ENCODE data around the gene PRSS53.

The PRSS53 gene

DNA sequence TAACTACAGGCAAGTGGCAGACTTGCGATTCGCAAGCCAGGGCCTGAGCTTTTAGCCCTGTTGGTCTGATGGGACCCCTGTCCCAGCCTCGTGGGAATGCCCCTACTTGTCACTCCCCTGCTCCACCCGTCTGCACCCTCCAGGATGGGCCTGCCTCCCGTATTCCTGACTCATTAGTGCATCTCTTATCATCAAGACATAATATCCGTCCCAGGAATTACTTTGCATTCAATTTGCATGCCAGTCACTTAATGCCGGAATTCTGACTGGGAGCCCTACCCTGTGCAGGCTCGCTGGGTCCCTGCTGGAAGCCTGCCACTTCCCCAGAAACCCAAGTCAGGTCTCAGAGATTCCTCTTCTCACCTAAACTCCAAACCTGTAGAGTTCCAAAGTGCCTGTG is 3.3 kb downstream of the PRSS53 start:
- TF ChIP-seq, protein P1, sequence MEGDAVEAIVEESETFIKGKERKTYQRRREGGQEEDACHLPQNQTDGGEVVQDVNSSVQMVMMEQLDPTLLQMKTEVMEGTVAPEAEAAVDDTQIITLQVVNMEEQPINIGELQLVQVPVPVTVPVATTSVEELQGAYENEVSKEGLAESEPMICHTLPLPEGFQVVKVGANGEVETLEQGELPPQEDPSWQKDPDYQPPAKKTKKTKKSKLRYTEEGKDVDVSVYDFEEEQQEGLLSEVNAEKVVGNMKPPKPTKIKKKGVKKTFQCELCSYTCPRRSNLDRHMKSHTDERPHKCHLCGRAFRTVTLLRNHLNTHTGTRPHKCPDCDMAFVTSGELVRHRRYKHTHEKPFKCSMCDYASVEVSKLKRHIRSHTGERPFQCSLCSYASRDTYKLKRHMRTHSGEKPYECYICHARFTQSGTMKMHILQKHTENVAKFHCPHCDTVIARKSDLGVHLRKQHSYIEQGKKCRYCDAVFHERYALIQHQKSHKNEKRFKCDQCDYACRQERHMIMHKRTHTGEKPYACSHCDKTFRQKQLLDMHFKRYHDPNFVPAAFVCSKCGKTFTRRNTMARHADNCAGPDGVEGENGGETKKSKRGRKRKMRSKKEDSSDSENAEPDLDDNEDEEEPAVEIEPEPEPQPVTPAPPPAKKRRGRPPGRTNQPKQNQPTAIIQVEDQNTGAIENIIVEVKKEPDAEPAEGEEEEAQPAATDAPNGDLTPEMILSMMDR (IDR thresholded peaks at IDR 0.05; ENCODE audit: insufficient read depth, low read length, missing control alignments), result no peak
- no peak overlapping the region for H3K4me3 ChIP-seq (ENCODE audit: low read depth, low read length)
- ChIA-PET POLR2A (interaction anchor here (0.7 to 3.1 kb wide), 3 partner anchors 10 to 32 kb away, joined by 3 to 17 read pairs (median 4); partner anchors contain the start of genes KAT8, ZNF646 and ZNF668), CTCF (interaction anchor here (1.2 to 2.7 kb wide), 3 partner anchors 10 to 101 kb away, joined by 3 to 8 read pairs (median 7); partner anchors contain the start of genes HSD3B7 and VKORC1)
- no peak for DNase-seq (ENCODE audit: low read depth, low spot score)

DNA sequence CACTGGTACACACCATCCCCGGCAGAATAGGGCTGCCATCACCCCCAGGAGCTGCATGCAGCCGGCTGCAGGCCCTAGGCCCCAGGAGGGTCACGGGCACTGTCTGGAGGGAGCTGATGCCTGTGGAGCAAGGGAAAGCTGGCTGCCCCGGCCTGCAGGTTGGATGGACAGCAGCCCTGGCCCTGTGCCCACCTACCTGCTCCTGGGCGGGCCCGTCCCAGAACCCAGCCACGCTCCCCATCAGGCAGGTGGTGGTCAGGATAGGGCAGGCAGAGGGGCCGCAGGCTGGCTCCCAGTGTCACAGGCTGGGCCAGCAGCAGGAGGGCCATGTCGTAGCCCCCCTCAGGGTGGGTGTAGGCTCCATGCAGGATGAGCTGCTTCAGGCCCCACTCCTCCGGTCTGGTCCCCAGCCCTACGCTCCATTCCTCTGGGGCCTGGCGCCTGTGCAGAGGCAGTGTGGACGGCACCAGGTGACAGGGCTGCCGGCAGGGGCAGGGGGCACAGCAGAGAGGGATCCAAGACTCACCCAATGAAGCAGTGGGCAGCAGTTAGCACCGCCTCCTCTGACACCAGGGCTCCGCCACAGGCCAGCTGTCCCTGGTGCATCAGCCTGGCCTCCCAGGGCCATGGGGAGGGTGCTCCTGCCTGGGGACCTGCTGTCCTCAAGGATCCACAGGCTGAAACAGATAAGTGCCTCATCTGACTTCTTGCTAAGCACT is 4.0 kb downstream of the PRSS53 start:
- DNase-seq (ENCODE audit: low read depth, low spot score), result no peak
- ChIA-PET POLR2A (interaction anchor here (0.6 to 3.1 kb wide), 3 partner anchors 11 to 839 kb away, joined by 3 to 17 read pairs (median 4); partner anchors contain the start of genes KAT8, ZNF646 and ZNF668), CTCF (interaction anchor here (1.2 to 2.7 kb wide), 5 partner anchors 10 to 131 kb away, joined by 3 to 8 read pairs (median 6); partner anchors contain the start of genes HSD3B7 and VKORC1)
- H3K4me3 ChIP-seq (ENCODE audit: low read depth, low read length), result no peak overlapping the region
- TF ChIP-seq, protein P1 (IDR thresholded peaks at IDR 0.05; ENCODE audit: insufficient read depth, low read length, missing control alignments), result no peak

DNA sequence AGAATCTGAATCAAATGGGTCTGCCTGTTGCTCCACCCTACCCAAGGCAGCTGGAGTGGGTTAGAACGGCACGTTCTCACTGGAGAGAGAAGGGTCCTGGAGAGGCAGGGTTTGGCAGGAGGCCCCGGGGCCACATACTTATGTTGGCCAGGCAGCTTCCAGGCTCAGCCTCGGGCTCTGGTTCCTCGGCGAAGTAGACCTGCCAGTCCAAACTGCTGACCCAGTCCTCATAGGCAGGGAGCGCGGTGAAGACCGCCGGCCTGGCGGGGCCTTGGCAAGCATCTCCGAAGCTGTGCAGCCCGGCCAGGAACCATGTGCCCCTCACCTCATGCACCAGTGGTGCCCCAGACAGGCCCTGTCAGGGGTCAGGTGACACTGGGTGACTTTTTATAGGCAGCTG is 4.8 kb downstream of the PRSS53 start:
- DNase-seq (ENCODE audit: low read depth, low spot score), result no peak
- ChIA-PET POLR2A (interaction anchor here (0.6 to 3.1 kb wide), 2 partner anchors 10 to 839 kb away, joined by 3 to 17 read pairs; partner anchors contain the start of genes ZNF646 and ZNF668), CTCF (interaction anchor here (1.2 to 2.7 kb wide), 4 partner anchors 11 to 130 kb away, joined by 5 to 8 read pairs (median 6); partner anchors contain the start of genes HSD3B7 and VKORC1)
- H3K4me3 ChIP-seq (ENCODE audit: low read depth, low read length), result no peak overlapping the region
- TF ChIP-seq, protein P1 (IDR thresholded peaks at IDR 0.05; ENCODE audit: insufficient read depth, low read length, missing control alignments), result no peak

DNA sequence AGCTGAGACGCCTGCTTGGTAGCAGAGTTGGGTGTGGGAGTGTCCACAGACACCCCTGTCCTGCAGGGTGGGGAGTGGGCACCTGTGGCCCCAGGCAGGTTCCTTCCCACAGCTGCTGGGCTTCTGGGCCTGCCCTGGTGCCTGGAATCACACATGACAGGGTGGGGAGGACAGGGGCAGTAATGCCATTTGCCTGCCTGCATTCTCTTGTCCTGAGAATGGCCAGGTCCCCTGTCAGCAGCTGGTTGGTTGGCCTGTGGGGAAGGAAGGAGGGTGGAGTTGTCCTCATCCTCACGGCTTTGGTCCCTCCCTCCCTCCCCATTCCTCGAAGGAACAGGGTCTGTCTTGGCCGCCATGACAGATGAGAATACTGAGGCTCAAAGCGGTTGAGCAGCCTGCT is 5.2 kb downstream of the PRSS53 start:
- H3K4me3 ChIP-seq (ENCODE audit: low read depth, low read length), result no peak overlapping the region
- POLR2A ChIA-PET, result no interaction called here
- DNase-seq (ENCODE audit: low read depth, low spot score), result no peak
- CTCF ChIA-PET, result interaction anchor here (1.4 to 2.7 kb wide), 3 partner anchors 11 to 99 kb away, joined by 6 to 8 read pairs (median 7); partner anchors contain the start of genes HSD3B7 and VKORC1
- TF ChIP-seq, protein P1 (IDR thresholded peaks at IDR 0.05; ENCODE audit: insufficient read depth, low read length, missing control alignments), result no peak

DNA sequence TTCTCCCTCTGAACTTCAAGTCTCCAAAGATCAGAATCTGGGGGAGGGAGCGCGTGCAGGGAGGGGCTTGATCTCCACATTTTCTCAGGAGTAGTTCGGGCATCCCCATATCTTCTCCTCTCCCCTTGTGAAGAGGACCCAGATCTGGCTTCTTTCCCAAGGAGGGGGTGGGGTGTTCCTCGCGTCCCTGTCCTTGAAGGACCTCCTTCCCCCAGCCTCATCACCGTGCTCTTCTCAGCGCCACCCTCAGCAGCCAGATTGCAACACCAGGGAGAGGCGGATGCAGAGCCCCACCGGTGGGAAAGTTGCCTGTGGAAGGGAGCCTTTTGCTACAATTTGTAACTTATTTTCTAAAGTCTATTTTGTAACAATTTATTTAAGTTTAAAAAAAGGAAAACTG is 5.7 kb downstream of the PRSS53 start:
- CTCF ChIA-PET, result interaction anchor here (1.8 kb wide), 1 partner anchor 97 kb away, joined by 4 read pairs; no protein-coding TSS in a partner anchor
- POLR2A ChIA-PET, result no interaction called here
- no peak overlapping the region for H3K4me3 ChIP-seq (ENCODE audit: low read depth, low read length)
- TF ChIP-seq, protein P1 (IDR thresholded peaks at IDR 0.05; ENCODE audit: insufficient read depth, low read length, missing control alignments), result no peak
- no peak for DNase-seq (ENCODE audit: low read depth, low spot score)
